ENCODE results near the gene MECR. TPM values are rescaled to one million over a fixed set of nuclear protein-coding genes. Genes with fewer than 3 reads are reported as not detected.

MECR gene
- total RNA-seq, 1 donor from 2014 or later = 11.7 TPM

DNA sequence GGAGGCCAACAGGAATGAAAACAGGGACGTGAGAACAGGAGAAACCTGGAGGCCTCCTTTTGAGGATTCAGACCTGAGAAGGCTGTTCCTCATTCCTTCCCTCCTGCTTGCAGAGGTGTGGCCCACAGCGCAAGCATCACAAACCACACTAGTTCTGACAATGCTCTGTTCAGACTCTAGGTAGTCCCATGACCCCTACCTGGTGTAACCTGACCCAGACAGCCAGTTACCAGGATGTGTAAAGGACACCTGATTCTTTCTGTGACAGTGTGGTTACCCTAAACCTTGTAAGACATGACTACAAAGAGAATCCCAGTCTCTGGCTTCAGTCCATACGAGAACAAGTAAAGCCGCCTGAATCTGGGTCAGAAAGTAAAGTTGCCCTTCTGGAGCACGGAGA is 3.2 kb downstream of the MECR start:
- peaks cover 13% of the 10 kb centered on the region for H3K27me3 ChIP-seq
- H3K4me2 ChIP-seq = no peak overlapping the region
- H3K9ac ChIP-seq = no peak overlapping the region
- H3F3A ChIP-seq (ENCODE audit: low read depth) = peaks cover 8% of the 10 kb centered on the region
- Mint-ChIP-seq H3K4me3 (no peak overlapping the region), H3K27me3 (ENCODE audit: insufficient read depth, low read depth) (peaks cover 4% of the 10 kb centered on the region), H3K27ac (no peak overlapping the region), H3K4me1 (peaks cover 24% of the 10 kb centered on the region), H3K36me3 (no peaks in the 10 kb centered on the region), H3K9me3 (no peaks in the 10 kb centered on the region)
- no peak for DNase-seq (ENCODE audit: low spot score)
- H3K27ac ChIP-seq = no peak overlapping the region
- no peak overlapping the region for H3K4me3 ChIP-seq
- H3K9me3 ChIP-seq (ENCODE audit: low read depth) = no peaks in the 10 kb centered on the region
- peaks cover 18% of the 10 kb centered on the region for H3K79me2 ChIP-seq (ENCODE audit: low read depth)
- no peak overlapping the region for H2AFZ ChIP-seq (replicated peaks)
- no peak for TF ChIP-seq CTCF (IDR thresholded peaks at IDR 0.05)
- no peak for TF ChIP-seq EZH2 (IDR thresholded peaks at IDR 0.05)
- TF ChIP-seq EZH2phosphoT487 (IDR thresholded peaks at IDR 0.05) = no peak
- H3K4me1 ChIP-seq = peaks cover 8% of the 10 kb centered on the region
- H3K36me3 ChIP-seq = no peaks in the 10 kb centered on the region
- H4K20me1 ChIP-seq (ENCODE audit: low read depth) = peaks cover 6% of the 10 kb centered on the region

DNA sequence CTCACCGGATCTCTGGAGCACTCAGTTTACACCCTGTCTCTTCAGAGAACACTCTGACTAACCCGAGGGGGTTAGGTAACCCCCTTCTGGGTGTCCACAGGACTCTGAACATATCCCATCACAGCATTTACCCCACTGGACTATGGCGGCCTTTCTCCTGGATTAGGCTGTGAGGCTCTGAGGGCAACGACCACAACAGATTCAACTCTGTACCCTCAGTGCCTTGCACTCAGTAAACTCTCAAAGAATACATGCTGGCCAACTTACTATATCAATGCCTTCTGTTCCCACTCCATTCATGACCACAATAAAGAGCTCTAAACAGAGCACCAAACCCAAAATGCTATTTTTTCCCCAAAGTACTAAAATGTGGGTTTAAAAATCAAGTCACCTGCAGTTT is 5.4 kb downstream of the MECR start:
- Histone ChIP-seq H3K27ac (no peak overlapping the region), H4K20me1 (ENCODE audit: low read depth) (peaks cover 6% of the 10 kb centered on the region), H3K9me3 (ENCODE audit: low read depth) (no peaks in the 10 kb centered on the region), H3K4me1 (peaks cover 8% of the 10 kb centered on the region), H3K36me3 (no peaks in the 10 kb centered on the region), H3K4me3 (no peak overlapping the region), H3K4me2 (no peak overlapping the region), H3K9ac (no peak overlapping the region), H2AFZ (replicated peaks) (no peak overlapping the region), H3K27me3 (no peaks in the 10 kb centered on the region), H3F3A (ENCODE audit: low read depth) (peaks cover 3% of the 10 kb centered on the region), H3K79me2 (ENCODE audit: low read depth) (peaks cover 16% of the 10 kb centered on the region)
- no peak overlapping the region for H3K4me3 Mint-ChIP-seq
- peaks cover 2% of the 10 kb centered on the region for H3K36me3 Mint-ChIP-seq
- peaks cover 4% of the 10 kb centered on the region for H3K27me3 Mint-ChIP-seq (ENCODE audit: insufficient read depth, low read depth)
- DNase-seq (ENCODE audit: low spot score) = no peak
- H3K9me3 Mint-ChIP-seq = no peaks in the 10 kb centered on the region
- TF ChIP-seq CTCF (IDR thresholded peaks at IDR 0.05) (no peak), EZH2 (IDR thresholded peaks at IDR 0.05) (no peak), EZH2phosphoT487 (IDR thresholded peaks at IDR 0.05) (no peak)
- no peak overlapping the region for H3K27ac Mint-ChIP-seq
- H3K4me1 Mint-ChIP-seq = peaks cover 21% of the 10 kb centered on the region

- Histone ChIP-seq H3K4me2 (no peak overlapping the region), H4K20me1 (ENCODE audit: low read depth) (peaks cover 6% of the 10 kb centered on the region), H3K36me3 (no peaks in the 10 kb centered on the region), H3K9me3 (ENCODE audit: low read depth) (no peaks in the 10 kb centered on the region), H3F3A (ENCODE audit: low read depth) (no peaks in the 10 kb centered on the region), H3K27me3 (no peaks in the 10 kb centered on the region), H3K4me1 (no peaks in the 10 kb centered on the region), H3K4me3 (no peak overlapping the region), H3K27ac (no peak overlapping the region), H3K9ac (no peak overlapping the region), H3K79me2 (ENCODE audit: low read depth) (peaks cover 6% of the 10 kb centered on the region), H2AFZ (replicated peaks) (no peak overlapping the region)
- Mint-ChIP-seq H3K27ac (peak overlapping the region; percentile 4), H3K4me3 (no peak overlapping the region), H3K9me3 (no peaks in the 10 kb centered on the region), H3K4me1 (peaks cover 13% of the 10 kb centered on the region), H3K27me3 (ENCODE audit: insufficient read depth, low read depth) (peaks cover 7% of the 10 kb centered on the region), H3K36me3 (peaks cover 3% of the 10 kb centered on the region)
- DNase-seq (ENCODE audit: low spot score) = no peak
- no peak for TF ChIP-seq EZH2 (IDR thresholded peaks at IDR 0.05)
- no peak for TF ChIP-seq EZH2phosphoT487 (IDR thresholded peaks at IDR 0.05)
- TF ChIP-seq CTCF (IDR thresholded peaks at IDR 0.05) = no peak
These were observed 6.3 kb downstream of the MECR start for GRCh38 chr1:29224356-29224837.

Data from neural progenitor cell (in vitro differentiated cells).